H1 (cell line): ENCODE measurements around the gene PRPS1. TPM values are rescaled to one million over a fixed set of nuclear protein-coding genes. Genes with fewer than 3 reads are reported as not detected.

Source experiments
- CTCF ChIA-PET: fragments of 300-600 bp; sonication (Branson Sonifier 250); formaldehyde crosslinking; loops from one replicate; lab custom pipeline; 2021; ENCODE audit not compliant: partially characterized antibody; lab: Charles Lee
- POLR2A ChIA-PET: fragments of 300-600 bp; sonication (Branson Sonifier 250); formaldehyde crosslinking; loops from one replicate; lab custom pipeline; 2021; ENCODE audit warnings: inconsistent platforms; ENCODE audit not compliant: partially characterized antibody; lab: Charles Lee
- DNase-seq, 2 experiments: peaks; one replicate each; pipeline versions ENCODE4 v3.0.0 to v3.0.0-alpha.2; 2010 to 2022; ENCODE audit warnings: low spot score in 2 of 2, low read depth in 1 of 2, mixed read lengths in 1 of 2
- FAIRE-seq: peaks from 2 replicates; lab custom pipeline; 2011; peaks lifted over from hg19 to GRCh38; lab: Jason Lieb, UNC
- H2AFZ ChIP-seq: 2 replicates; pipeline ENCODE4 v1.8.1; 2012; ENCODE audit warnings: low read length, inconsistent platforms
- H2AK5ac ChIP-seq: 2 replicates; pipeline ENCODE4 v1.6.1; 2013; ENCODE audit warnings: low read depth, low read length
- H2BK120ac ChIP-seq: replicated peaks from 2 replicates; pipeline ENCODE3; 2013; ENCODE audit warnings: low read depth, low read length, inconsistent platforms
- H2BK12ac ChIP-seq: 2 replicates; pipeline ENCODE4 v1.6.1; 2013; ENCODE audit warnings: low read depth, low read length
- H2BK15ac ChIP-seq: 2 replicates; pipeline ENCODE4 v1.6.1; 2013; ENCODE audit warnings: low read length
- H2BK20ac ChIP-seq: 2 replicates; pipeline ENCODE4 v1.6.1; 2013; ENCODE audit warnings: low read length
- H2BK5ac ChIP-seq: 2 replicates; pipeline ENCODE4 v1.6.1; 2013; ENCODE audit warnings: low read depth, low read length
- H3K14ac ChIP-seq: 2 replicates; pipeline ENCODE4 v1.6.1; 2013; ENCODE audit warnings: inconsistent platforms; ENCODE audit not compliant: insufficient read length
- H3K18ac ChIP-seq: 2 replicates; pipeline ENCODE4 v1.6.1; 2013; ENCODE audit warnings: low read length; ENCODE audit errors: extremely low read depth
- H3K23ac ChIP-seq: 2 replicates; pipeline ENCODE4 v1.6.1; 2013; ENCODE audit warnings: inconsistent platforms; ENCODE audit not compliant: insufficient read length
- H3K23me2 ChIP-seq: 2 replicates; pipeline ENCODE4 v1.6.1; 2013; ENCODE audit warnings: low read depth, low read length
- H3K27ac ChIP-seq: 2 replicates; pipeline ENCODE4 v1.6.1; 2011; ENCODE audit warnings: low read depth, low read length, inconsistent platforms
- H3K27me3 ChIP-seq, 4 experiments: replicated peaks in 1 of 4; 1 replicate in 1 of 4; 2 replicates in 3 of 4; pipeline versions ENCODE4 v1.6.1 to v1.8.1; 2011 to 2013; ENCODE audit warnings: low read length in 3 of 4, mild to moderate bottlenecking in 3 of 4, inconsistent platforms in 2 of 4, mixed read lengths in 2 of 4, moderate library complexity in 1 of 4; ENCODE audit not compliant: control insufficient read depth in 3 of 4, insufficient read depth in 3 of 4; ENCODE audit errors: extremely low read depth in 1 of 4
- H3K36me3 ChIP-seq, 4 experiments: 2 replicates each; pipeline versions ENCODE4 v1.6.1 to v1.8.1; 2011 to 2013; ENCODE audit warnings: mild to moderate bottlenecking in 4 of 4, low read length in 3 of 4, moderate library complexity in 2 of 4, control low read depth in 1 of 4, inconsistent platforms in 1 of 4; ENCODE audit not compliant: insufficient read depth in 4 of 4, control insufficient read depth in 2 of 4
- H3K4ac ChIP-seq: replicated peaks from 2 replicates; pipeline ENCODE3; 2013; ENCODE audit warnings: low read length, low read depth, mixed read lengths, inconsistent platforms; ENCODE audit not compliant: insufficient read length
- H3K4me1 ChIP-seq, 4 experiments: replicated peaks in 1 of 4; 1 replicate in 1 of 4; 2 replicates in 3 of 4; pipeline versions ENCODE4 v1.6.1 to v1.8.1; 2011 to 2013; ENCODE audit warnings: low read length in 3 of 4, inconsistent platforms in 2 of 4, mixed read lengths in 1 of 4; ENCODE audit not compliant: insufficient read depth in 4 of 4, control insufficient read depth in 3 of 4
- H3K4me2 ChIP-seq, 2 experiments: 2 replicates each; pipeline versions ENCODE4 v1.6.1 to v1.8.1; 2011 to 2013; ENCODE audit warnings: low read depth in 2 of 2, low read length in 2 of 2, control low read depth in 1 of 2, inconsistent platforms in 1 of 2, mild to moderate bottlenecking in 1 of 2; ENCODE audit not compliant: insufficient read depth in 1 of 2
- H3K4me3 ChIP-seq, 4 experiments: fragments of 200-600, 300-600 bp in 1 of 4; sonication (generic), shearing (Covaris generic), sonication (Bioruptor Twin) in 1 of 4; 2 replicates each; pipeline versions ENCODE4 v1.5.1 to v1.8.1; 2011 to 2016; ENCODE audit warnings: low read length in 4 of 4, low read depth in 3 of 4, control low read depth in 2 of 4, inconsistent platforms in 2 of 4, mild to moderate bottlenecking in 2 of 4, mixed read lengths in 1 of 4, moderate library complexity in 1 of 4; ENCODE audit not compliant: insufficient read depth in 2 of 4; ENCODE audit errors: extremely low read depth in 1 of 4
- H3K56ac ChIP-seq: replicated peaks from 2 replicates; pipeline ENCODE3; 2013; ENCODE audit warnings: low read depth, mild to moderate bottlenecking, mixed read lengths, low read length, inconsistent platforms; ENCODE audit not compliant: insufficient read length
- H3K79me1 ChIP-seq: 2 replicates; pipeline ENCODE4 v1.6.1; 2013; ENCODE audit warnings: low read depth, low read length, control low read depth
- H3K79me2 ChIP-seq, 2 experiments: 2 replicates each; pipeline versions ENCODE4 v1.6.1 to v1.8.1; 2012 to 2013; ENCODE audit warnings: low read length in 2 of 2, mild to moderate bottlenecking in 2 of 2, inconsistent platforms in 1 of 2; ENCODE audit not compliant: insufficient read depth in 2 of 2, control insufficient read depth in 1 of 2
- H3K9ac ChIP-seq, 4 experiments: replicated peaks in 1 of 4; 1 replicate in 1 of 4; 2 replicates in 3 of 4; pipeline versions ENCODE4 v1.6.1 to v1.8.1; 2011 to 2013; ENCODE audit warnings: low read depth in 3 of 4, low read length in 3 of 4, control low read depth in 2 of 4, mild to moderate bottlenecking in 2 of 4, moderate library complexity in 2 of 4, inconsistent platforms in 1 of 4; ENCODE audit errors: extremely low read depth in 1 of 4
- H3K9me3 ChIP-seq, 2 experiments: 2 replicates each; pipeline versions ENCODE4 v1.6.1 to v1.8.1; 2012 to 2013; ENCODE audit warnings: mild to moderate bottlenecking in 2 of 2, moderate library complexity in 2 of 2, control low read depth in 1 of 2, inconsistent platforms in 1 of 2, low read depth in 1 of 2, low read length in 1 of 2, mixed read lengths in 1 of 2; ENCODE audit not compliant: insufficient read depth in 2 of 2
- H4K20me1 ChIP-seq, 2 experiments: replicated peaks in 1 of 2; 2 replicates each; pipeline versions ENCODE3 to v1.8.1; 2011 to 2013; ENCODE audit warnings: inconsistent platforms in 2 of 2, low read length in 2 of 2, mild to moderate bottlenecking in 1 of 2; ENCODE audit not compliant: insufficient read depth in 2 of 2, control insufficient read depth in 1 of 2
- H4K5ac ChIP-seq: 2 replicates; pipeline ENCODE4 v1.6.1; 2013; ENCODE audit warnings: low read length, low read depth, mixed read lengths, inconsistent platforms; ENCODE audit not compliant: insufficient read length
- H4K8ac ChIP-seq: 2 replicates; pipeline ENCODE4 v1.8.0; 2013; ENCODE audit warnings: mild to moderate bottlenecking, moderate library complexity, low read length, inconsistent platforms; ENCODE audit not compliant: insufficient read depth; ENCODE audit errors: extremely low read depth
- H4K91ac ChIP-seq: replicated peaks from 2 replicates; pipeline ENCODE3; 2013; ENCODE audit warnings: low read length, mixed read lengths, inconsistent platforms; ENCODE audit not compliant: insufficient read length
- CHD1 ChIP-seq: IDR thresholded peaks from 2 replicates; pipeline ENCODE4 v1.6.1; 2012; ENCODE audit warnings: low read depth, low read length, improper control_type of control experiment
- CHD2 ChIP-seq: IDR thresholded peaks from 2 replicates; pipeline ENCODE4 v1.6.1; 2012; ENCODE audit warnings: low read length, improper control_type of control experiment
- EGR1 ChIP-seq: IDR thresholded peaks from 2 replicates; pipeline ENCODE4 v1.6.1; 2011; ENCODE audit warnings: low read depth, low read length, borderline replicate concordance
- JUND ChIP-seq: IDR thresholded peaks from 2 replicates; pipeline ENCODE4 v1.6.1; 2011; ENCODE audit warnings: mild to moderate bottlenecking, improper control_type of control experiment, low read length
- POLR2A ChIP-seq, 2 experiments: IDR thresholded peaks; 1 replicate in 1 of 2; 2 replicates in 1 of 2; pipeline ENCODE4 v1.6.1; 2011; ENCODE audit warnings: low read depth in 2 of 2, low read length in 2 of 2, mild to moderate bottlenecking in 2 of 2; ENCODE audit errors: control extremely low read depth in 1 of 2
- SAP30 ChIP-seq: fragments of 300-600 bp; sonication (generic); IDR thresholded peaks from 2 replicates; pipeline ENCODE4 v1.7.1; 2012; ENCODE audit warnings: low read length, moderate library complexity, mild to moderate bottlenecking, inconsistent platforms; ENCODE audit not compliant: insufficient read depth, insufficient replicate concordance
- SIRT6 ChIP-seq: IDR thresholded peaks from one replicate; pipeline ENCODE4 v1.7.1; 2012; ENCODE audit warnings: low read length, inconsistent platforms
- SP2 ChIP-seq: IDR thresholded peaks from 2 replicates; pipeline ENCODE4 v1.6.1; 2012; ENCODE audit warnings: mild to moderate bottlenecking, low read length, inconsistent platforms
- SUZ12 ChIP-seq: fragments of 200-600 bp; sonication (generic); IDR thresholded peaks from 2 replicates; pipeline ENCODE4 v1.6.1; 2012; ENCODE audit warnings: mild to moderate bottlenecking, inconsistent platforms, low read length, moderate library complexity, mixed read lengths
- WGBS, 2 experiments: shearing (Covaris generic) in 1 of 2; methylation state at CpG; one replicate each; pipeline versions ENCODE4 v1.1.6 to v1.1.7; 2013 to 2015; ENCODE audit warnings: low lambda C conversion rate in 2 of 2, mixed read lengths in 2 of 2, inconsistent platforms in 1 of 2, low coverage in 1 of 2, missing lambda C conversion rate in 1 of 2; ENCODE audit not compliant: insufficient replicate concordance in 2 of 2, insufficient coverage in 1 of 2, insufficient read length in 1 of 2; ENCODE audit errors: extremely low coverage in 1 of 2, missing lambda C conversion rate in 1 of 2; 5-methylcytosine and 5-hydroxymethylcytosine counted together
- polyA plus RNA-seq, 7 experiments: library from polyadenylated mRNA; depleted of rRNA in 3 of 7; stranded (reverse) in 5 of 7; unstranded in 2 of 7; fragments of >200 nt in 5 of 7; fragments of 200-250 nt in 2 of 7; gene quantifications; 1 replicate in 5 of 7; 2 replicates in 1 of 7; 4 replicates in 1 of 7; pipeline versions ENCODE4 v1.2.1 to v1.2.3, GENCODE V29; 2011 to 2013; ENCODE audit warnings: missing spikeins in 2 of 7, mixed read lengths in 2 of 7
- total RNA-seq: library from RNA; stranded (reverse); fragmentation: NEBNext Ultra II Directional; extraction: Animal tissue kit (Norgen Biotek cat#: 25700); gene quantifications from 2 replicates; pipeline ENCODE4 v1.2.1, GENCODE V29; 2021

Gene PRPS1
- total and polyA plus RNA-seq, 2 of the 8 experiments (the other 6 are each of a cell fraction or from before 2014, with no cell fraction given), result 90.1 to 110 TPM

DNA sequence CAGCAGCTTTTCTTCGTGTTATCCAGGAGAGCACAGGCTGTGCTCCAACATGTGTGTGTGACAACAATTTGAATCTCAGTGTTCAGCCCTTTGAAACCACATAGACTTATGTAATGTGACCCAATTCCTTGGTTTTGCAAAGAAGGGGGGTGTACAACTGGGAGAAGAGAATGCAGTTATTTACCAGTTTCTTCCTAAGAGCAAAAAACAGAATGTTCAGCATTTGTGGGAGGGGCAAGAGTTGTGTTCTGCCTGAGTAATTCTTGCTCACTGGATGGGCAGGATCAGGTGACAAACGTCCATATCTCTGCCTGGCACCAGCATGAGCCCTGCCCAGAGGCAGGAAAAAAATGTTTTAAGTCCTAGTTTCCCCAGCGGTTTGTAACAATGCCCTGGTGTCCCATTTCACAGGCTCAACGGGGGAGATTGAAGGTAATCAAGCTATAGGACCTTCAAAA, 72.0 kb downstream of the PRPS1 start:
- no peaks in the 10 kb centered on the region for H3K79me1 ChIP-seq
- no peak for TF ChIP-seq POLR2A (IDR thresholded peaks at IDR 0.05; ENCODE audit: control extremely low read depth in 1 of 2, low read depth in 2 of 2, low read length in 2 of 2)
- no peak for TF ChIP-seq EGR1
- no peak for TF ChIP-seq SP2
- TF ChIP-seq SUZ12, result no peak
- no peak for TF ChIP-seq SAP30
- no peak for TF ChIP-seq SIRT6
- TF ChIP-seq JUND, result no peak
- TF ChIP-seq CHD2, result no peak
- no peak for TF ChIP-seq CHD1
- no peak overlapping the region for H3K14ac ChIP-seq
- peaks cover 0 to 8% (median 2%) of the 10 kb centered on the region in 4 experiments; a peak in 2 of 7 replicates for H3K4me1 ChIP-seq
- H3K36me3 ChIP-seq, result no peaks in the 10 kb centered on the region
- ChIA-PET POLR2A (interaction anchor here (0.7 to 1.6 kb wide), 3 partner anchors 9 to 70 kb away, joined by 3 to 6 read pairs (median 3); no protein-coding TSS in a partner anchor), CTCF (interaction anchor here (1.5 to 2.3 kb wide), 3 partner anchors 12 to 27 kb away, joined by 6 to 9 read pairs (median 8); no protein-coding TSS in a partner anchor)
- H4K20me1 ChIP-seq, result no peaks in the 10 kb centered on the region
- no peak overlapping the region for H3K4ac ChIP-seq
- no peak overlapping the region; a peak in 1 of 4 replicates for H3K4me2 ChIP-seq
- H4K5ac ChIP-seq, result no peak overlapping the region
- no peak overlapping the region for H3K27ac ChIP-seq
- H3K79me2 ChIP-seq, result no peaks in the 10 kb centered on the region
- H2BK12ac ChIP-seq, result no peak overlapping the region
- no peak overlapping the region for H3K18ac ChIP-seq
- H2BK20ac ChIP-seq, result no peak overlapping the region
- H3K27me3 ChIP-seq, result no peaks in the 10 kb centered on the region
- no peak overlapping the region for H2BK5ac ChIP-seq
- H3K23ac ChIP-seq, result no peak overlapping the region
- no peak overlapping the region for H2BK15ac ChIP-seq
- no peaks in the 10 kb centered on the region for H3K9me3 ChIP-seq
- no peak overlapping the region for H3K9ac ChIP-seq
- DNase-seq (no peak), FAIRE-seq (peak; percentile 62)
- H3K23me2 ChIP-seq, result no peaks in the 10 kb centered on the region
- H2BK120ac ChIP-seq, result no peak overlapping the region
- H4K91ac ChIP-seq, result no peak overlapping the region
- H3K56ac ChIP-seq, result no peak overlapping the region
- H3K4me3 ChIP-seq, result no peak overlapping the region
- no peak overlapping the region for H2AK5ac ChIP-seq
- H2AFZ ChIP-seq, result no peak overlapping the region
- no peak overlapping the region for H4K8ac ChIP-seq
- WGBS, 2 experiments, result 26% methylated on average over 4 of the region's 4 CpGs; no CpG with 5 or more reads in 1 of the 2 experiments
